ENCODE data around the gene MDM2. TPM values are rescaled to one million over a fixed set of nuclear protein-coding genes. Genes with fewer than 3 reads are reported as not detected.

The MDM2 gene
- total and polyA plus RNA-seq, 2 of the 13 experiments (the other 11 are each of a cell fraction or from before 2014, with no cell fraction given) = 29.3 to 314 TPM

DNA sequence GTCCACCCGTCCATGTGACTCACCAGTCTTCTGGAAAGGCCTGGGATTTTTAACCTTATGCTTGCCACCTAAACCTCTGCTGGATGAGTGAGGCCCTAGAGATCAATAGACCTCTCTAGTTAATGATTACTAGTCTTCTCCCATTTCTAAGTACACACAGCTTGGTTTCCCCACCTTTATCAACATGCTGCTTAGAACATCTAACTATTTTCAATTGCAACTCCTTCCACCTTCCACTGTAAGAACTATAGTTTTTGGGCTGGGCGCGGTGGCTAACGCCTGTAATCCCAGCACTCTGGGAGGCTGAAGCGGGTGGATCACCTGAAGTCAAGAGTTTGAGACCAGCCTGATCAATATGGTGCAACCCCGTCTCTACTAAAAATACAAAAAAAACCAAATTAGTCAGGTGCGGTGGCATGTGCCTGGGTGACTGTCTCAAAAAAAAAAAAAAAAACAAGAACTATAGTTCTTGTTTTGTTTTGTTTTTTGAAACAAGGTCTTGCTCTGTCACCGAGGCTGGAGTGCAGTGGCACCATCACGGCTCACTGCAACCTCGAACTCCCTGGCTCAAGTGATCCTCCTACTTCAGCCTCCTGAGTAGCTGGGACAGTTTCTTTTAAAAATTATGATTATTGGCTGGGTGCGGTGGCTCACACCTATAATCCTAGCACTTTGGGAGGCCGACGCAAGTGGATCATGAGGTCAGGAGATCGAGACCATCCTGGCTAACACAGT, 18.7 kb upstream of the MDM2 start (continued):
- TF ChIP-seq, protein P1, sequence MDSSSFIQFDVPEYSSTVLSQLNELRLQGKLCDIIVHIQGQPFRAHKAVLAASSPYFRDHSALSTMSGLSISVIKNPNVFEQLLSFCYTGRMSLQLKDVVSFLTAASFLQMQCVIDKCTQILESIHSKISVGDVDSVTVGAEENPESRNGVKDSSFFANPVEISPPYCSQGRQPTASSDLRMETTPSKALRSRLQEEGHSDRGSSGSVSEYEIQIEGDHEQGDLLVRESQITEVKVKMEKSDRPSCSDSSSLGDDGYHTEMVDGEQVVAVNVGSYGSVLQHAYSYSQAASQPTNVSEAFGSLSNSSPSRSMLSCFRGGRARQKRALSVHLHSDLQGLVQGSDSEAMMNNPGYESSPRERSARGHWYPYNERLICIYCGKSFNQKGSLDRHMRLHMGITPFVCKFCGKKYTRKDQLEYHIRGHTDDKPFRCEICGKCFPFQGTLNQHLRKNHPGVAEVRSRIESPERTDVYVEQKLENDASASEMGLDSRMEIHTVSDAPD (CRISPR knock-in tag; IDR thresholded peaks at IDR 0.05) = no peak
- TF ChIP-seq, protein P2, sequence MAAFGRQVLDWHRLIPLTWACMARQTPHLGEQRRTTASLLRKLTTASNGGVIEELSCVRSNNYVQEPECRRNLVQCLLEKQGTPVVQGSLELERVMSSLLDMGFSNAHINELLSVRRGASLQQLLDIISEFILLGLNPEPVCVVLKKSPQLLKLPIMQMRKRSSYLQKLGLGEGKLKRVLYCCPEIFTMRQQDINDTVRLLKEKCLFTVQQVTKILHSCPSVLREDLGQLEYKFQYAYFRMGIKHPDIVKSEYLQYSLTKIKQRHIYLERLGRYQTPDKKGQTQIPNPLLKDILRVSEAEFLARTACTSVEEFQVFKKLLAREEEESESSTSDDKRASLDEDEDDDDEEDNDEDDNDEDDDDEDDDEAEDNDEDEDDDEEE (CRISPR knock-in tag; IDR thresholded peaks at IDR 0.05) = no peak
- TF ChIP-seq ZNF343 (CRISPR knock-in tag; IDR thresholded peaks at IDR 0.05) = no peak
- no peak for TF ChIP-seq KLF13 (CRISPR knock-in tag; IDR thresholded peaks at IDR 0.05)
- TF ChIP-seq NR2F2 (IDR thresholded peaks at IDR 0.05; ENCODE audit: borderline replicate concordance, low read depth) = 0 out of 2 replicates have a peak, but pooled peaks have one; percentile 27
- no peak for TF ChIP-seq CCAR2 (optimal IDR thresholded peaks at IDR 0.05; ENCODE audit: low read depth, low read length)
- TF ChIP-seq THAP11 (CRISPR knock-in tag; IDR thresholded peaks at IDR 0.05) = peak; percentile 62; the same call in 1 of the 2 replicates
- TF ChIP-seq, protein P3, sequence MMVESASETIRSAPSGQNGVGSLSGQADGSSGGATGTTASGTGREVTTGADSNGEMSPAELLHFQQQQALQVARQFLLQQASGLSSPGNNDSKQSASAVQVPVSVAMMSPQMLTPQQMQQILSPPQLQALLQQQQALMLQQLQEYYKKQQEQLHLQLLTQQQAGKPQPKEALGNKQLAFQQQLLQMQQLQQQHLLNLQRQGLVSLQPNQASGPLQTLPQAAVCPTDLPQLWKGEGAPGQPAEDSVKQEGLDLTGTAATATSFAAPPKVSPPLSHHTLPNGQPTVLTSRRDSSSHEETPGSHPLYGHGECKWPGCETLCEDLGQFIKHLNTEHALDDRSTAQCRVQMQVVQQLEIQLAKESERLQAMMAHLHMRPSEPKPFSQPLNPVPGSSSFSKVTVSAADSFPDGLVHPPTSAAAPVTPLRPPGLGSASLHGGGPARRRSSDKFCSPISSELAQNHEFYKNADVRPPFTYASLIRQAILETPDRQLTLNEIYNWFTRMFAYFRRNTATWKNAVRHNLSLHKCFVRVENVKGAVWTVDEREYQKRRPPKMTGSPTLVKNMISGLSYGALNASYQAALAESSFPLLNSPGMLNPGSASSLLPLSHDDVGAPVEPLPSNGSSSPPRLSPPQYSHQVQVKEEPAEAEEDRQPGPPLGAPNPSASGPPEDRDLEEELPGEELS (CRISPR knock-in tag; IDR thresholded peaks at IDR 0.05) = peak; percentile 92
- TF ChIP-seq, protein P4, sequence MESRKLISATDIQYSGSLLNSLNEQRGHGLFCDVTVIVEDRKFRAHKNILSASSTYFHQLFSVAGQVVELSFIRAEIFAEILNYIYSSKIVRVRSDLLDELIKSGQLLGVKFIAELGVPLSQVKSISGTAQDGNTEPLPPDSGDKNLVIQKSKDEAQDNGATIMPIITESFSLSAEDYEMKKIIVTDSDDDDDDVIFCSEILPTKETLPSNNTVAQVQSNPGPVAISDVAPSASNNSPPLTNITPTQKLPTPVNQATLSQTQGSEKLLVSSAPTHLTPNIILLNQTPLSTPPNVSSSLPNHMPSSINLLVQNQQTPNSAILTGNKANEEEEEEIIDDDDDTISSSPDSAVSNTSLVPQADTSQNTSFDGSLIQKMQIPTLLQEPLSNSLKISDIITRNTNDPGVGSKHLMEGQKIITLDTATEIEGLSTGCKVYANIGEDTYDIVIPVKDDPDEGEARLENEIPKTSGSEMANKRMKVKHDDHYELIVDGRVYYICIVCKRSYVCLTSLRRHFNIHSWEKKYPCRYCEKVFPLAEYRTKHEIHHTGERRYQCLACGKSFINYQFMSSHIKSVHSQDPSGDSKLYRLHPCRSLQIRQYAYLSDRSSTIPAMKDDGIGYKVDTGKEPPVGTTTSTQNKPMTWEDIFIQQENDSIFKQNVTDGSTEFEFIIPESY (CRISPR knock-in tag; IDR thresholded peaks at IDR 0.05) = no peak
- TF ChIP-seq TOE1 (CRISPR knock-in tag; IDR thresholded peaks at IDR 0.05) = no peak
- TF ChIP-seq, protein P5, sequence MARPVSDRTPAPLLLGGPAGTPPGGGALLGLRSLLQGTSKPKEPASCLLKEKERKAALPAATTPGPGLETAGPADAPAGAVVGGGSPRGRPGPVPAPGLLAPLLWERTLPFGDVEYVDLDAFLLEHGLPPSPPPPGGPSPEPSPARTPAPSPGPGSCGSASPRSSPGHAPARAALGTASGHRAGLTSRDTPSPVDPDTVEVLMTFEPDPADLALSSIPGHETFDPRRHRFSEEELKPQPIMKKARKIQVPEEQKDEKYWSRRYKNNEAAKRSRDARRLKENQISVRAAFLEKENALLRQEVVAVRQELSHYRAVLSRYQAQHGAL (CRISPR knock-in tag; IDR thresholded peaks at IDR 0.05; ENCODE audit: not compliant biosample characterization) = no peak
- TF ChIP-seq ARNT2 (CRISPR knock-in tag; IDR thresholded peaks at IDR 0.05; ENCODE audit: low read depth) = peak; percentile 78
- no peak for TF ChIP-seq XRCC5 (optimal IDR thresholded peaks at IDR 0.05; ENCODE audit: low read length)
- no peak for TF ChIP-seq ZKSCAN1 (IDR thresholded peaks at IDR 0.05; ENCODE audit: low read length)
- TF ChIP-seq RELA (CRISPR knock-in tag; IDR thresholded peaks at IDR 0.05) = no peak
- TF ChIP-seq RBM22 (optimal IDR thresholded peaks at IDR 0.05; ENCODE audit: low read length) = no peak
- TF ChIP-seq ZNF616 (CRISPR knock-in tag; IDR thresholded peaks at IDR 0.05; ENCODE audit: low read depth) = no peak
- peak; percentile 47; the same call in 1 of the 2 replicates for TF ChIP-seq SP5 (CRISPR knock-in tag; IDR thresholded peaks at IDR 0.05; ENCODE audit: borderline replicate concordance, low read depth)
- TF ChIP-seq ZBTB42 (CRISPR knock-in tag; IDR thresholded peaks at IDR 0.05) = no peak
- TF ChIP-seq ETV5 (CRISPR knock-in tag; IDR thresholded peaks at IDR 0.05; ENCODE audit: borderline replicate concordance) = peak; percentile 23; the same call in 1 of the 2 replicates
- TF ChIP-seq, protein P6, sequence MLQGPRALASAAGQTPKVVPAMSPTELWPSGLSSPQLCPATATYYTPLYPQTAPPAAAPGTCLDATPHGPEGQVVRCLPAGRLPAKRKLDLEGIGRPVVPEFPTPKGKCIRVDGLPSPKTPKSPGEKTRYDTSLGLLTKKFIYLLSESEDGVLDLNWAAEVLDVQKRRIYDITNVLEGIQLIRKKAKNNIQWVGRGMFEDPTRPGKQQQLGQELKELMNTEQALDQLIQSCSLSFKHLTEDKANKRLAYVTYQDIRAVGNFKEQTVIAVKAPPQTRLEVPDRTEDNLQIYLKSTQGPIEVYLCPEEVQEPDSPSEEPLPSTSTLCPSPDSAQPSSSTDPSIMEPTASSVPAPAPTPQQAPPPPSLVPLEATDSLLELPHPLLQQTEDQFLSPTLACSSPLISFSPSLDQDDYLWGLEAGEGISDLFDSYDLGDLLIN (CRISPR knock-in tag; IDR thresholded peaks at IDR 0.05; ENCODE audit: borderline replicate concordance) = no peak
- TF ChIP-seq MTA3 (CRISPR knock-in tag; IDR thresholded peaks at IDR 0.05) = no peak

Data from HepG2 (cell line).